GM04503 (cell line): ENCODE measurements around the gene ZNF664.

Experiments used
- DNase-seq: peaks from one replicate; pipeline ENCODE4 v3.0.0-alpha.2; 2012; ENCODE audit warnings: low read depth

ZNF664 gene

GRCh38 chr12:123990511-123990910 lies 17.5 kb downstream of the ZNF664 start:
- DNase-seq, result peak; percentile 61

DNA sequence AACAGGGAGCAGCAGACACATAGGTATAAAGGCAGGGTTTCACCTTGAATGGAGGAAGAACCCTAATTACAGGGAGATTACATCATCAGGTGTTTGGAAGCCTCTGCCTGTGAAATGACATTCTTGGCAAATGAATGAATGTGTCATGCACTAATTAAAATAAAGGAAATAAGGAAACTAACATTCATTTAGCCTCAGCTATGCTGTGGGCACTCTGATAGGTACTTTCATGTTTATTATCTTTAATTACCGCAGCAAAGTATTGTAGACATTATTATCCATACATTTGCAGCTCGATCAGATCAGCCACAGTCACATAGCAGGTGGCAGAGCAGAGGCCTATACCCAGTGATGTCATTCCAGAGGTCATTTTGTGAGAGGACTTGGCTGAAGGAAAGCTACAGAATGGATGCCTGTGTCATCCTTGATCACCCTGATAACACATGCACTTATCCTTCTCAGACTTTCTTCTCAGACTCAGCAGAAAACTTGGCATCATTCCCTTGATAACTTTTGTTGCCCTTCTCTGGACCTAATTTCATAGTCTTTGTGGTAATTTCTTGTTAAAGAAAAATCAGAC lies 18.4 kb downstream of the ZNF664 start:
- no peak for DNase-seq

GRCh38 chr12:123992118-123992825 lies 19.3 kb downstream of the ZNF664 start:
- no peak for DNase-seq

GRCh38 chr12:123995023-123995748 lies 22.2 kb downstream of the ZNF664 start:
- peak; percentile 45 for DNase-seq

DNA sequence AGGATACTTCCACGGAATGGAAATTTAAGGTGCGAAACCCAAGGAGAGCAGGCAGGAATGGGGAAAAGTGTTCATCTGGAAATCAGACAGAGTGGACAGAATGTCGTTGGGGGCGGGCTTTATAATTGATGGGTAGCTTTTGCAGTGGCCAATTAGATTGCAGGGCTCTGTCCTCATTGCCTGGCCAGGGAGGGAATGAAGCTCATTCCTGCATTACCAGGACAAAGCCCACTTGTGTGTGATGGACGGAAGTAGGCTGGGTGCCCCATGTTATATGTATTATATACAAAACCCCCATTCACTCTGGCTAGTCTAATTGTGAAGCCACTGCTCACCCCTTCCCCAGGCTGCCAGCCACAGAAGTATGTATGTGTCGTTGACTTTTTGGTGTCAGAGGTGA lies 23.6 kb downstream of the ZNF664 start:
- DNase-seq, result no peak

DNA sequence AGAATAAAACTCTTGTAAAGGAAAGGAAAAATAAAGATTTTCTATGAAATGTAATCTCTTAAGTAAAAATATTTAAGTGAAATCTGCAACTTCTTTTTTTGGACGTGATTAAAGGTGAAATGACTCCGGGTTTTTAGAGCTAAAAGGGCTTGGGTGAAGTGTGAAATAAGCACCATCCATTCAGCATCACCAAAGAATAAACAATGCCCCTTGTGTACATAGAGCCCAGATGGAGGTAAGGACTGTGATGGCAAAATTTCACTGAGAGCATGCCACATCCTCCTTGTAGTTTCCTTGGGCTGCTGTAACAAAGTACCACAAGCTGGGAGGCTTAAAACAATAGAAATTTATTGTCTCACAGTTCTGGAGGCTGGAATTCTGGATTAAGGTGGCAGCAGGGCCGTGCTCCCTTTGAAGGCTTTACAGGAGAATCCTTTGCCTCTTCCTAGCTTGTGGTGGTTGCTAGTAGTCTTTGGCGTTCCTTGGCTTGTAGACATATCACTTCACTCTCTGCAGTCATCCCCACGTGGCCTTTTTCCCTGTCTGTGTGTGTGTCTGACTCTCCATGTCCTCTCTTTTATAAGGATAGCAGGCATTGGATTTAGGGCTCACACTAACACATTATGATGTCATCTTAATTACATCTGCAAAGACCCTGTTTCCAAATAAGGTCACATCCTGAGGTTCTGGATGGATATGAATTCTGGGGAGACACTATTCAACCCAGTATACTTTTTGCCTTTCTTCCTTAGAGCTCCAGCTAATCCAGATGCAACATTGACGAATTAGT lies 24.2 kb downstream of the ZNF664 start:
- DNase-seq, result no peak

- DNase-seq, result no peak
Observed at GRCh38 chr12:123997908-123998307, 24.9 kb downstream of the ZNF664 start.

DNA sequence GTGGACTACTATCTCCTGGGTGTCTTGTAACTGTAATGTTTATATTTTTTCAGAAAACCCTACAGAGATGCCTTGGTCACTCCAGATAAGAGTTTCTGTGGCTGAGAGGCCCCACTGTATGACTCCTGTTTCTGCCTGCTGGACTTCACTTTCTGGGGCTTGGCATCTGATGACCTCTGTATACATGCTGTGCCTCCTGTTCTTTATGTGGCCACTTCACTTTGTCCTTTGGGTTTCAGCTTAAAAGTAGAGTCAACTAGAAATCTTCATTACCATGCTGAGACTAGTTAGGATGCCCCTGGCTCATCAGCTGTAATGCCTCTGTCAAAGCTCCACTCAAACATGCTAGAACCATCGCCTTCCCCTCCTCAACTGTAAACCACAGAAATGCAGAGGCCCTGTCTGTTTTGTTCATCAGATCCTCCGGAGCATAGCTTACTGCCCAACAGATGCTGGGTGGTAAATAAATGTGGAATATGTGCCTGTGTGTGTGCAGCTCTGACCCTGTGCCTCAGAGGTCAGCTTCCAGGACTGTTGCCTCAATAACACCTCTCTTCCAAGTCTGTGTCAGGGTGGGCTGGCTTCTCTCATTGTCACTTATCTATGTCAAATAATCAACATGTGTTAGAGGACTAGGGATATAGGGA lies 25.5 kb downstream of the ZNF664 start:
- DNase-seq, result no peak

- no peak for DNase-seq
Observed at GRCh38 chr12:123998991-123999359, 26.0 kb downstream of the ZNF664 start.

DNA sequence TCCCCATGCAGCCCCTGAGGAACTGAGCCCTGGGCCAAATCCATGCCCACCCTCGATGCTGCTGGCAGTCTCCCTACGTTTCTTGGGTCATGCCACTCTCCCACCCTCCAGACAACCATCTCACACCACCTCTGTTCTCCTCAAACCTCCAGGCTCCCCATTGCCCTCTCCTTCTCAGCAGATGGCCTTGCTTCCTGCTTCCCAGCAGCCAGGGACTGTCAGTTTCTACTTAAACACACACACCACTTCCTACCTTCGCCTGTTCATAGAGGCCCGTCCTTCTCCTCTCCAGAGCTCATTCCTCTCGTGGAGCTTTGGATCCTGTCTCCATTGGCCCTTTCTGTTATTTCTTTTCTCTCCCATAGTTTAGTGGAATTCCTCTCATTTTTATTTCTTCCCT lies 27.1 kb downstream of the ZNF664 start:
- DNase-seq, result no peak

DNA sequence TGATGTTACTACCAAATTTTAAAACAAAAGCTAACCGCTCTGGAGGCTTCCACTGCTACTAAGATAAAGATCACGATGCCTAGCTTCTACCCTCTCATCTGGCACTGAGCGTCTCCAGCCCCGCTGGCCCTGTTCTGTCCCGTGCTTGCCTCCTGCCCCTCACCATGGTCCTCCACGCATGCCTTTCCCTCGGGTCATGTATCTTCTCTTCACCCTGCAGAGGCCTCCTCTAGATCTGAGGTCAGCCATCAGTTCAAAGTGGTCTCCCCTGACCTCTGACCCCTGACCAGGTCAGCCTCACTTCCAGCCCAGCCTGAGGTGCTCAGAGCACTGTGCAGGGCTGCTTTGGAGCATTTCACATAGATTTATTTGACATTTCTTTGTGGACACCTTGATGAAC lies 28.3 kb downstream of the ZNF664 start:
- DNase-seq, result no peak

DNA sequence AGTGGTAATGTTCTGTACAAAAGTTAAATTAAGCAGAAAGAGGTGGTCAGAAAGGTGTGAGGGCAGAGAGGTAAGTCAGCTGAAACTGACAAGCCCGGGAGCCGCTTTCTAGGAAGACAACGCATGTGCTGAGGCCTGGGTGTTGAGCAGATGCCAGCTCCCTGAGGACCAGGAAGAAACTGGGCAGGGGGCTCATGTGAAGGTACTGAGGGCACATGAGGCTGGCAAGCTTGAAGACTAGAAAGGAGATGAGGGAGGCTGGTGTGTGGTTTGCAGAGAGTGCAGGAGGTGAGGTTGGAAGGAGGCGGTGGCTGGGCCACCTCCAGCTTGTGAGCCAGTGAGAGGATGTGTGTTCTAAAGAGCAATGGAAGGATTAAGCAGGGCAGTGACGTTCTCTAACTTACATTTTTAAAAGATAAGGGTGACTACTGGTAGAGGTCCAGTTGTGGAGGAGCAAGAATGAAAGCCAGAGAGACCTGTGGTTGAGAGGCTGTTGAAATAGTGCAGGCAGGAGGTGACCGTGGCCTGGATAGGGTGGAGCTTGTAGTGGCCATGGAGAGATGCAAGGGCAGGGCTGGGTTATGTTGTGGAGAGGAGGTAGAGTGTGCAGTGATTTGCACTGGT lies 29.1 kb downstream of the ZNF664 start:
- DNase-seq, result no peak

DNA sequence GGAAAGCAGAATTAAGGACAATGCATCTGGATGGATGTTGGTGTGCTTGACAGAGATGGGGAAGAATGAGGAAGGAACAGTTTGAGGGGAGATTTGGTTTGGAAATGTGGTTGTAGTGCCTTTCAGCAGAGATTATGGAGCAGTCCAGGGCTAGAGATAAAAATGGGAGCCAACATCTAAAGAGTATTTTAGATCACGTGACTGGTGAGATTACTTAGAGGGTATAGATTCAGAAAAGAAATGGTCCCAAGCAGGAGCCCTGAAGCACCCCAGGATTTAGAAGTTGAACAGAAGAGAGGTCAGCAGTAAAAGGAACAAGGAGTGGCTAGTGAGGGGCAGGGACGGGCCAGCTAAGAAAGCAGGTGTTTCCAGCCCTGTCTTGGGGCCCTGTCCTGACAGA lies 29.6 kb downstream of the ZNF664 start:
- no peak for DNase-seq

DNA sequence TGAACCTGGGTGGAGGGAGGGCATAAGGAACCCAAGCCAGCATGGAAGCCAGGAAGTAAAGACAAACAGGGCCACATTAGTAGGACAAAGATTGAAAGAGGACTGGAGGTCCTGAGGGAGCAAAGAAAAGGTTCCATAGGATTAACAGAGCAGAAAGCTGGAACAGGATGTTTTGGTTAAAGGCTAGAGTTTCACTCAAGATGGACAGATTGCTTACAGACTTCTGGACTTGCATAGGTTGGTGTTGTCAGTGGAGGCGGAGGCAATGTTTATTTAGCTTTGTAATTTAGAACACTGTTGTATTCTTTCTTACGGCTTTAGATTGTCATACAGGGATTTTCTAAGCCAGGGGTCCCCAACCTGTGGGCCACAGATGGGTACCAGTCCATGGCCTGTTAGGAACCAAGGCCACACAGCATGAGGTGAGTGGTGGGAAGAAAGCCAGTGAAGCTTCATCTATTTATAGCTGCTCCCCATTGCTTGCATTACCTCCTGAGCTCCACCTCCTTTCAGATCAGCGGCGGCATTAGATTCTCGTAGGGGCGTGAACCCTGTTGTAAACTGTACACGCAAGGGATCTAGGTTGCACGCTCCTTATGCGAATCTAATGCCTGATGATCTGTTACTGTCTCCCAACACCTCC lies 31.3 kb downstream of the ZNF664 start:
- no peak for DNase-seq

- no peak for DNase-seq
Observed at GRCh38 chr12:124006085-124006845, 33.2 kb downstream of the ZNF664 start.

GRCh38 chr12:124006846-124007713 lies 34.1 kb downstream of the ZNF664 start:
- no peak for DNase-seq

DNA sequence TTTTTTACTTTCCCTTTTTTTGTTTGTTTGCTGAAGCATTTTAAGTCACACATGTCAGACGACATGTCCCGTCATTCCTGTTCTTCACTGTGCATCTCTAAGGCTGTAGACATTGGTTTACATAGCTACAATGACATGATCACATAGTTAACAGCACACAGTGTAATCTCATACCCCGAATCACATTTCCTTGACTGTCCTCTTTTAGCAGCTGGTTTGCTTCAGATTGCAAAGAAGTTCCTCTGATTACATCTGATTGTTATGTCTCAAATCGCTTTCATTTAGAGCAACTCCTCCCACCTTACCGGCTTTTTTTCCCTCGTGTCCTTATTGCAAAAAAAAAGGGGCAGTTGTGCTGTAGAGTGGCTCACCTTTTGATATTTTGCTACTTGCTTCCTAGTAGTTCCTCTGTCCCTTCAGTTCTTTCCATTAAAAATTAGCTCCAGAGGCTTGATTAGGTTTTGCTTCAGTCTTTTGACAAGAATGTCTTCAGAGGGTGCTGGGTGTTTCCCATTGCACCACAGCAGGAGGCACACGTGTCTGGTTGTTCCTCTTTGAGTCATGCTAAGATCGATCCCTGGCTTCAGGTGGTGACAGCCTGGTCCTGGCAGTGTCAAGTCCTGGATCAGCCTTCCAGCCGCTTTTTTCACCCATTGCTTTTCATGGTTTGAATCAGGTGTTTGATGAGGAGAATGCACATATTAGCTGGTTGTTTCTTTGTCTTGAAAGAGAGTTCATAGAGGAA lies 35.0 kb downstream of the ZNF664 start:
- DNase-seq, result no peak

DNA sequence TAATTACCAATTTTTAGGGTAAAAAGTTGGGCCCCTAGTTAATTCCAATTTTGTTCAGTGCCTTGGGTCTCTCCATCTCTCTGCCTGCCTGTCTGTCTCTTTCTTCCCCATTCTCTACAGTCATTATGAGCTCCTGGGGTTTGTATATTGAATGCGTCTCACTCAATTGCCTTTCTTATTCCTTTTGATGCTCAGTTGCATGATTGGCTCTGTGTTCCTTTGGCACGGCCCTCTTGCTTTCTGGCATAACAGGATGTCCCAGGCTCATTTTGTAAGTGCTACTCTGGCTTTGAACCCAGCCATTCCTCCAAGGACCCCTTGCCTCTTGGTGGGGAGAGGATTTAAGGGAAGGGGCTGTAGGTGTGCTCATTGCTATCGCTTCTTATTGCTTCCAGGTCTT lies 35.6 kb downstream of the ZNF664 start:
- no peak for DNase-seq

- DNase-seq, result no peak
Observed at GRCh38 chr12:124009781-124010180, 36.8 kb downstream of the ZNF664 start.
